H1 (cell line): ENCODE measurements around the gene FBXL12. TPM values are rescaled to one million over a fixed set of nuclear protein-coding genes. Genes with fewer than 3 reads are reported as not detected.

ENCODE experiments used
- KDM5A ChIP-seq: fragments of 200-600 bp; IDR thresholded peaks from 2 replicates; pipeline ENCODE4 v1.7.1; 2012; ENCODE audit warnings: mild to moderate bottlenecking, low read length, inconsistent platforms, mixed read lengths
- MAX ChIP-seq: IDR thresholded peaks from 2 replicates; pipeline ENCODE4 v1.6.1; 2012; ENCODE audit warnings: inconsistent platforms
- POLR2AphosphoS5 ChIP-seq: IDR thresholded peaks from 2 replicates; pipeline ENCODE4 v1.6.1; 2011; ENCODE audit warnings: low read depth, low read length
- polyA plus RNA-seq, 7 experiments: library from polyadenylated mRNA; depleted of rRNA in 3 of 7; stranded (reverse) in 5 of 7; unstranded in 2 of 7; fragments of >200 nt in 5 of 7; fragments of 200-250 nt in 2 of 7; gene quantifications; 1 replicate in 5 of 7; 2 replicates in 1 of 7; 4 replicates in 1 of 7; pipeline versions ENCODE4 v1.2.1 to v1.2.3, GENCODE V29; 2011 to 2013; ENCODE audit warnings: missing spikeins in 2 of 7, mixed read lengths in 2 of 7
- total RNA-seq: library from RNA; stranded (reverse); fragmentation: NEBNext Ultra II Directional; extraction: Animal tissue kit (Norgen Biotek cat#: 25700); gene quantifications from 2 replicates; pipeline ENCODE4 v1.2.1, GENCODE V29; 2021

The FBXL12 gene
- total and polyA plus RNA-seq, 2 of the 8 experiments (the other 6 are each of a cell fraction or from before 2014, with no cell fraction given) = 24.6 to 62.3 TPM

GRCh38 chr19:9808855-9809824, 9.7 kb downstream of the FBXL12 start (continued):
- TF ChIP-seq MAX = no peak
- no peak for TF ChIP-seq POLR2AphosphoS5
- TF ChIP-seq KDM5A = no peak
